Activated effector memory CD4-positive, alpha-beta T cell treated with anti-CD3 and anti-CD28 coated beads, Interleukin-2, amount 50 U/mL, for 16 hours (primary cell): ENCODE results near the gene POLR1A.
A peak's percentile ranks its signal among the peaks of the same experiment; 100 is the strongest.

Experiments used
- DNase-seq: peaks from one replicate; pipeline ENCODE4 v3.0.0-alpha.2; 2020

The POLR1A gene

DNA sequence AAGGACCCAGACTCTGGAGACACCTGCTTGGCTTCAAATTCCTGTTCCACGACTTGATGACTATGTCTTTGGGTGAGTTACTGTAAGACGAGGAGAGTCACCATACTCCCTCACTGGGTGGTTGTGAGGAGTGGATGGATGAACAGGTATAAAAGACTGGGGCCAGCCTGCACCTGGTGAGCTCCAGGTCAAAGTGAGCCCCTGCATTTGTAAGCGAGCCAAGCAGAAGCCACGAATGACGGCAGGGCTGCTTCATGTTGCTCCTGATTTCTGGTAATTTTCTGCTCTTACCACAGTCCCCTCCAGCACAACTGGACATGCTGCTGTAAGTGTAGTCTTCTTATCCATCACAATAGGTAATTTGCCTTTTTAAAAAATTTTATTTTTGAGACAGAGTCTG is 86.6 kb downstream of the POLR1A start:
- DNase-seq, result peak; percentile 33

DNA sequence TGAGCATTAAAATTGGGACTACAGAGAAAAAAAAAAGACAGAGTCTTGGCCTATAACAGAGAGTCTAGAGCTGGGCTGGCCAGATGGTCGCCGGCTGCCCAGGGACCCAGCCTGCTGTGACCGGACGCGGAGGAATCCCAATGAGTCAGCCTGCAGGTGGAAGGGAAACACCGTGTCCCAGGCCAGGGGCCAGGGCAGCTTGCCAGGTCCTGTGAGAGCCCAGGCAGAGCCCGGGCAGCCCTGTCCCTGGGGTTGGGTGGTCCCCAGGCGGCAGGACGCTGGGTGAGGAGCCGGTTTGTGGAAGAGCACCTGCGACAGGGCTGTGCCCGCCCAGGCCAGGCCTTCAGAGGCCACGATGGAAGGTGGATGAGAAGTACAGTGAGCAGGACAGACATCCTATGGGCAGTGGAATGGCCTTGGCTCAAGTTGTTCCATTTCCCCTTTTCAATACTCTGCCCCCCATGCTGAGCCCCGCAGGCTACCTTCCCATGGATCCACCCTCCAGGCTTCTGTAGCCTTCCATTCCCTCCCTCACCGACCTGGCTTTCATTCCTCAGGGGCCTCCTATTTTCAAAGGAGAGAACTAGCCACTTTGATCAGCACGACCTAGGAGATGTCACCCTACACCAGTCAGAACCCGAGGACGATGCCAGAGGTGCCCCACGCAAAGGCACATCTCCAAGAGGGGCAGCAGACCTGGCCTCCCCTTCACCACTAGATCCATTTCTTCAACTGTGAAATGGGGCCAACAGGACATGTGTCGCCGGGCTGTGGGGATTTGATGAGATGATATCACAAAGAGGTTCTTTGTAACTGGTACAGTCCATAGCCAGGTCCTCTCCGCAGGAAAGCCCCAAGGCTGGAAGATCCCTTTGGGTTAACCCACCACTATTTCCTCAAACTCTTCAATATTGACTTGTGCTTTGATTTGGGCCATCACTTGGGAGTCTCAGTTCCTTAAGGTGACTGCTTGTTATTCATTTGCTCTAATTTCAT is 87.5 kb downstream of the POLR1A start:
- peak; percentile 54 for DNase-seq

DNA sequence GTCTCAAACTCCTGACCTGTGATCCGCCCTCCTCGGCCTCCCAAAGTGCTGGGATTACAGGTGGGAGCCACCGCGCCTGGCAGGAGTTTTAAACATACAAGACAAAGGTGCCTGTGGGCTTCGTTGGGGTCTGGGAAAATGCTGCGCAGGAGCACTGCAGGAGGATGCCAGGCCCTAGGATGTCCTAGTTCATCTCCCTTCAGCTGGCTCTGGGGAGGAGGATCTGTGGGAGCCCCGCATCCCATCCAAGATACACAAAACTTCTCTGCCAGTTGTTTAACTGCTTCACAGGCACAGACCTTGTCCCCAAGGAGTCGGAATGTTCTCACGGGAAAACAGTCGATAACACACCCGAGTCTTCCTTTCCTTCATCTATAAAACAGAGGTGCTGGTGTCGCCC is 89.1 kb downstream of the POLR1A start:
- no peak for DNase-seq

DNA sequence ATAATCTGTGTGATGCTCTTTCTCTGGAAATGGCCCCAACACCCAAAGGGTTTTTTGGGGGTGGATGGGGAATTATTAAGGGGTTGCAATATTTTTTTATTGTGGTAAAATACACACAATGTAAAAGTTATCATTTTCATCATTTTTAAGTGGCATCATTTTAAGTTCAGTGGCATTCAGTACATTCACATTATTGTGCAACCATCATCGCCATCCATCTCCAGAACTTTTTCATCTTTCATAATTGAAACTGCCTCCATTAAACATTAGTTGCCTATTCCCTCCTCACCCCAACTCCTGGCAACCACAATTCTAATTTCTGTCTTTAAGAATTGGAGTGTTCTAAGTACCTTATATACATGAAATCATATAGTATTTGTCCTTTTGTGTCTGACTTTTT is 90.0 kb downstream of the POLR1A start:
- no peak for DNase-seq

DNA sequence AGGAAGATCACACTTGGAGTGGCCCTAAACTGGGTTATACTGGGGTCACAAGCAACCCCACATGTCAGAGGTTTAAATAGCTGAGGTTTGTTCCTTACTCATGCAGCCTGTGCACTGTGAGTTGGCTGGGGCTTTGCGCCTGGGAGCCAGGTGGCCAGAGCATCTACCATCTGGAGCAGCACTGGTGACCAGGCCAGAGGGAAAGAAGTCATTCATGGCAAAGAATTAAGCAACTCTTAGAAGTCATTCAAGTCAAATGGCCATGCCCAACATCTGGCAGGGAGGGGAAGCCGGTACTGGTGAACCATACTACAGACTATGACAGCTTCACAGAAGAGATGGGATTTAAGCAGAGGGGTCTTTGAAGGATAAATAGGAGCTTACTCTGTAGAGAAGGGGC is 90.7 kb downstream of the POLR1A start:
- DNase-seq, result peak; percentile 41

DNA sequence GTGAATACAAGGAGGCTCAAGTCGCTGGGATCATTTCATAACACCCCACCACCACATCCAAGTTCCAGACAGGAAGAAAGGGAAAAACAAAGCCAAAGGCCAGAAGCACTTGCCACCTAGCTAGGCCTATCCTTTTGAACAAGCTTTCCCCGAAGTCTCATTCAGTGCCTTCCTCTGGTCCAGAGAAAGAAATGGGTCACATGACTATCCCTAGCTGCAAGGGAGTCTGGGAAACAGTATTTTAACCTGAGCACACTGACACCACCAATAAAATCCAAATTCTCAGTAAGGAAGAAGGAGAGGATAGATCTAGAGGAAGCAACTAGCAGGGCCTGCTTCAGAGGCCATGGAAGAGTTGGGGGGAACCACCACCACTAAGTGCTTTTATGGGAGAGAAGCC is 91.2 kb downstream of the POLR1A start:
- no peak for DNase-seq

DNA sequence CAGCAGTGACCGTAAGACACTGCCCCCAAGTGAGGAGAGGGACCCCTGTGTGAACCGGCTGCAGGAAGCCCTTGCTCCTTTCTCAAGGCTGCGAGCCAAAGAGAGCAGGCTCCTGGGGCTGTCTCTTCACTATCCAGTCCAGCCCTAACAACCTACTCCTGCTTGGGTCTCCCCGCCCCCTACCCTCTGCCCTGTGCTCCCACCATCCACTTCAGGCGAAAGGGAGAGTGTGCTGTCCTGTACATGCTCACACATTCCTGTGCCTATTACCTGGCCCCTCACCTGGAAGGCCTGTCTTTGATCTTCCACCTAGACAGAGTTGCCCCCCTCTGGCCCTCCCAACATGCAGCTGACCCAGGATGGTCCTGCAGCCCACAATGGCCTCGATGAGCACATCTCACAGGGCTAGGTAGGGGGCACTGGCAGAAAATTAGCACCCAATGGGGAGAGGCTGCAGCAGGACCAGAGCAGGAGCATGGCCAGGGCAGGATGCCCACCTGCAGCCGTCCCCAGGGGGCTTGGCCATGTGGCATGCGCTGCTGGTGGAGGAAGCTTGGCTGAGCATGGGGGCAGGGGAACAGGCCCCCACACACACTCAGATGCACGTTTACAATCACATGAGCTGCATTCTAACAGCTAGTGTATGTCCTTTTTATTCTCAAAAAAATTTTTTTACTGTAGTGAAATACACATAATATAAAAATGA is 93.5 kb downstream of the POLR1A start:
- peak; percentile 52 for DNase-seq

DNA sequence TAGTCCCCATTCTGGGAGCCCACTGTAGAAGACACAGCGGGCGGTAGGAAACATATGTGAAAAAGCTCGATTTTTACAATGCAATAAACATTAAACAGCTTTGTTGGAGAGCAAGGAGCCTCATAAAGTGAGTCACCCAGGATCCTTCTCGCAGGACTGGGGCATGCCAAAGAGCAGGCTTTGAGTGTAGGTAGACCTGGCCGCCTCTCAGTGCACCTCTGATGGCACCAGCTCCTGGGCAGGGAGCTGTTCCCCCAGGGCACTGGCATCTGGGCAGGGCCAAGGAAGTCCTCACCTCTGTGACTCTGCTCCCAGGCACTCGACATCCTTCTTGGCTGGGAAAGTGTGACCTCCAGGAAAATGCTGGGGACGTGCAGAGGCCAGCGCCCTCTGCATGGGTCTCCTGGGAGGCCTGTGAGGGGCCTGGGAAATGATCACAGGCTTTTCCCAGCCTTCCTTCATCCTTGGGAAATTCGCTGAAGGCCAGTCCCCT is 94.2 kb downstream of the POLR1A start:
- no peak for DNase-seq

DNA sequence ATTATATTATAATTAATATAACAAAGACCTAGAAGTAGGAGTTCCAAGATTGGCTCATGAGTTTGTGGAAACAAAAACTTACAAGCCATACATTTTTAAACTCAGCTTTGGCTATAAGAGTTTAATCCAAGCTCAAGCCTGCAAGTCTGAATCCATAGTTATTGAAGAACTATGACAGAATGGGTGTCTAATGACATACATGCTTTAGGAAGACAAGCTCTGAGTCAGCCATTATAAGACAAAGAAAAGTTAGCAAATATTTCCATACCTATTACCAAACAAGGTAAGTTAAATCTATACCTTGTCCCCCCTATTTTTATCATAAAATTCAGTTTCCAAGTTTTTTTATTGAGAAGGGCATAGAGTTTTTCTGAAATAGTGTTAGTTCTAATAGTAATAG is 95.6 kb downstream of the POLR1A start:
- DNase-seq, result no peak

DNA sequence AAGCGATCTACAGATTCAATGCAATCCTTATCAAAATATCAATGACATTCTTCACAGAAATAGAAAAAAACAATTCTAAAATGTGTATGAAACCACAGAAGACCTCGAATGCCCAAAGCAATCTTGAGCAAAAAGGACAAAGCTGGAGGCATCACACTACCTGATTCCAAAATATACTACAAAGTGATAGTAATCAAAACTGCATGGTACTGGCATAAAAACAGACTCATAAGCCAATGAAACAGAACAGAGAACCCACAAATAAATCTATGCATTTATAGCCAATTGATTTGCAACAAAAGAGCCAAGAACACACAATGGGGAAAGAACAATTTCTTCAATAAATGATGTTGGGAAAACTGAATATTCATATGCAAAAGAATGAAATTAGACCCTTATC is 99.2 kb downstream of the POLR1A start:
- no peak for DNase-seq

DNA sequence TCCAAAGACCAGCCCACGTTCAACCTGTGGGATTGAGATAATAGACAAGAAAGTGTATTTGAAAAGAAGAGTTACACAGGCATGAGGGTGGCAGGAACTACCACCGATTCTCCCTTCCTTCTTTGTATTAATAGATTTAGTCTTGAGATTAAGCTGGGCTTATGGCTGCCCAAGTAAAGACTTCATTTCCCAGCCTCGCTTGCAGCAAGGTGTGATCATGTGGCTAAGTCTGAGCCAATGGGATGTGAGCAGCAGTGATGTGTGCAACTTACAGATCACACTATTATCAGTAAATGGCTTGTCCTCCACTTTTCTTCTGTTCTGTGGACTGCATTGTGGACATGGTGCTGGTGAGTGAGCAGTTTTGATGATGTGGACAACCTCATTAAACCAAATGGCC is 101.7 kb downstream of the POLR1A start:
- no peak for DNase-seq

DNA sequence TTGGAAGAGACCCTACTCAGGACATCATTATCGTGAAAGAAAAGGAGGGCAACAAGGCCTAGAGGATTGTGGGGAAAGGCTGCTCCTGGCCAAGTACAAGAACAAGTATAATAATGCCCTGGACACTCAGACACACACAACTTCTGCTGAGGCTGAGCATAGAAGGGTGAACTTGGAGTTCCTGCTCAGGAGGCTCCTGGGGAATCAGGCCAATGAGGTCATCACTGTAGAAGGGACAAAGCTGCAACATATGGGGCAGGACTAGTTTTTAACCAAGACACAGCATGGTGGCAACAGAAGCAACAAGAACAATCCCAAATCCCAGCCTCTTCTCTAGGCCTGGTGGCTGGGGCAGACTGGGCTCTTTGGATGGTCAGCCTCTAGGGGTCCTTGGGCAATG is 102.6 kb downstream of the POLR1A start:
- peak; percentile 24 for DNase-seq

DNA sequence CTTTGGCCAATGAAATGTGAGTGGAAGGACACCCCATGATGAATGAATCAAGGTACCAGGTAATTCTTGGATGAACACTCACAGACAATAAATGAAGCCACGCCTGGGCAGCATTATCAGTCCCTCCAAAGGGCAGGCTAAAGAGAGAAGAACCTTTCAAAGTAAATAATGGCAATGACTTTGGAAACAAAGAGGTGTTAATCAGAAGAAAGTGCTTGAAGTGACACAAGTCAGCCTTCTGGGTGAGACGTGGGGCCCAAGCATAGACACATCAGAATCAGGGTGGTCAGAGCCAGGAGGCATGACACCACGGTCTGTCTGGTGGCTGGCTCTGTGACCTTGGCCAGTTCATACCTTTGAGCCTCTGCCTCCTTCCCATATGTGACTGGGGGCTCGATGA is 103.3 kb downstream of the POLR1A start:
- peak; percentile 25 for DNase-seq

DNA sequence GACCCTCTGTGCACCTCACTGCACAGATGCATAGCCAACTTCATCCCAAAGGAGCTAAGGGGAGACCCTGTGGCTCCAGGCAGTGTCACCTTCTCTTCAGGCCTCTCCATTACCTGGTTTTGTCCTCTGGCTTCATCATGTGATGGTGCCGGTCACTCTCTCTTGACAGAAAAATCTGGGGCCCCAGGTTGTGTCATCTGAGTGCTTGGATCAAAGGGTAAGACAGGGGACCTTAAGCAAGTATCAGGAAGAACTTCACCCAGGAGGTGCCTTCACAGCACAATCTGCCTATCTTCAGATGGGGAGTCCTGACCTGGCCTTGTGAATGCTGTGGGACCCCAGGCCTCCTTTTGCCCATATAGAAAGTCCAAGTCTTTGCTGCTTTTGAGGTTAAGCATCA is 104.4 kb downstream of the POLR1A start:
- peak; percentile 25 for DNase-seq

DNA sequence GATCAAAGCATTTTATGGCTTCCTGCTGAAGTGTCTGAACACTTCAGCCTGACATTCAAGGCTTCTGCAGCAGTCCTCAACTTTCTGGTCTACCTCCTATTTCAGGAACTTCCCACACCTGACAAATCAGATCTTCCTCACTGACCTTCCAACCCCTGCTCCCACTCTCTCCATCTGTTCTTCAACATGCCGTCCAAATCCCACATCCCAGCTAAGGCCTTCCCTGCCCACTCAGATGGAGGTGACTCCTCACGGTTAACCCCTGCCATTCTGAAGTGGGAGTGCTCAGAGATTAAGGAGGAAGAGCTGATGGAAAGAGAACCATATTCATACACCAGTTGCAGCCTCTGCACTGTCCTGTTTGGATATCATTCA is 104.8 kb downstream of the POLR1A start:
- DNase-seq, result no peak

DNA sequence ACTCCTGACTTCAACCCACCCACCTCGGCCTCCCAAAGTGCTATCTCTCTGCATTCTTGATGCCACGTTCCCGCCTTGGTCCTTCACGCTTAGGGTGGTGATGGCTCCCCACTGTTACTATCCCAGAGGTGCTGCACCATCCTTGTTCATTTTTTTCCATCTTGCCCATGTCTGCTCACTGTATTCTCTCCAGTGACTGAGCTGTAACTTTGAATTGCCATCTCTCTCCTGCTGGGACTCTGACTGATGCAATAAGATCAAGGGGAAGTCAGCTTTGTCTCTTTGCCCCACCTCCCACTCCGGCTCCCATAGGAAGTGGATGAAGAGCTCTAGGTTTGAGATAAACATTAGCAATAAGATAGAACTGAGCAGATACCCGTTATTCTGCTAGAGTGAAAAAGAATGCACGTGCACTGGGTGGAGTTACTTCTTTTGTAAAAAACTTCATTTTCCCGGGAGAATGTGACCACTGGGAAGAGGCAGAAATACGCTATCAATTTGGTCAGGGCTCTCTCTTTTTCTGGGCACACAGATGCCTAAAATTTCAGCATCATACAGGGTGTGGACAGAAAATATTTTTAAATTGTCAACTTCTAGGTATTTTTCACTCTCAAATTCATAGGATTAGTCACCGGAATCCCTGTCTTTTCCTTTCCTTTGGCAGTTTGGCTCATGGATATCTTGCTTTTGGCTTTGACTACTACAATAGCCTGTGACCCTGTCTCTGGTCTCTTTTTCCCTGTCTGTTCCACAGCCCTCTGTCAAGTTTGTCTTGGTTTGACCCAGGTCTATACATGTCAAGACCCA is 105.4 kb downstream of the POLR1A start:
- DNase-seq, result no peak

DNA sequence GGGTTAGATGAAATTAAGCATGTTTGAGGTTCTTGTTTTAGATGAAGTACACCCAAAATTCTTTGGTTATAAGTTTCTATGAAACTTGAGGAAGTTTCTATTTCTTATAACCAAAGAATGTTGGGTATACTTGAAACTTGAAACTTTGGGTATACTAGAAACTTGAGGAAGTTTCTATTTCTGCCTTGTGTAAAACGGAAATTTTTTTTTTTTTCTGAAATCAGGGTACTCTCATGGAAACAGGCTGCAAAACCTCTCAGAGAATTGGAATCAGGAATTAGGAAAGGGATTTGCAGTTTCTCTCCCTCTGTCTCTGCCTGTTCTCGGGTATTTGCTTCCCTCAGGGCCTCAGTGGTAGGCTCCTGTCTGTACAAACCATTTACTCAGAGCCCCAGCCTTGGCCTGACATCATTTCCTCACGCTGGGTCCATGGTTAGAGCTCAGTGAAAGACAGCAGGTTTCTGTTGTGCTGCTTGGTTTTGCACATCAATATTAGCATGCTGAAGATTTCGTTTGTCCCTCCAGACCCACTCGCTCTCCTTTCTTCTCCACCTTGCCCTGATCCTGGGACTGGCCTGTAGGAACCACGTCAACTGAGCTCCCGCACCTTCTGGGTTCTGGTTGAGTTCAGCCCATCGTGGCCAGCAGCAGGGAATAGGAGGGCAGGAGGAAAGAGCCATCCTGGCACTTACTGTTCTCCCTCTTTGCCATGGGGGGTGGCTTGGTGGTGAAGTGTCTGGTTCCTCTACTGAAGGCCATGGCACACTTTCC is 106.4 kb downstream of the POLR1A start:
- peak; percentile 64 for DNase-seq

DNA sequence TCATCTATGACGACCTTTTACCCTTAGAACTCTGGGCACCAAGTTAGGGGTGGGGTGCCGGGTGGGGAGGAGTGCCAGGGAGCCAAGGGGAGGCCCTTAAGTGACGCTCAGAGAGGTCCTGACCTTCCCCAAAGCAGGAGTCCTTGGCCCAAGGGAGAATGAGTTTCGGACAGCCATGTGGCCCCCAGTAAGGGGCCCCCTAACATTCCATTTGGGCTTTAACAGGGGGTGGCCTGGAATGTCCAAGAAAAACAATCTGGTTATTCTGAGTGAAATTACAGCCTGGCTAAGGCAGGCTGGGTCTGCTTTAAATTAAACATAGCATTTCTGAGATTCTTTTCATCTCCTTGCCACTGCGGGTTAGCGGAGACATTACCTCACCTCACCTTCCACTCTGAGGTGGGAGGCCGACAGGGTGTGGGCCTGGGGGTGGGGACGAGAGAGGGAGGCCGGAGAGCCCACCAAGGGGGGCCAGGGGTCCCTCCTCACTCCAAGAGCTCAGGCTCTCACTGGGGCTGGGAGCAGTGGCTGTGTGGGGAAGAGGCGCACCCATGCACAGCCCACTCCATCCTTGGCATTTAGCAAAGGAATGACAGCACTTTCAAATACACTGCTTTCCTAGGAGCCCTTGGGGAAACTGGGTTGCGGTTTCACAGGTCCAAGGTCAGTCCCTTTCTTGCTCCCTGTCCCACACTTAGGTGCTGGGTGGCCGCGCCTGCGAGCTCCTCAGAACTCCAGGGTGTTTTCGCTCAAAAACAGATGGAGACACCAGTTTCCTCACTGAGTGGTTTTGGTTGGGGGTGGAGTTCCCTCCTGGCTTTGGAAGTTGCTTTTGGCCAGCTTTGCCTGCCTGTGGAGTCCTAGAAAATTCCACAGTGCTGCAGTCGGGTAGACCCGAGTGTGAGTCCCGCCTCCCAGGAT is 107.4 kb downstream of the POLR1A start:
- DNase-seq, result peak; percentile 56

DNA sequence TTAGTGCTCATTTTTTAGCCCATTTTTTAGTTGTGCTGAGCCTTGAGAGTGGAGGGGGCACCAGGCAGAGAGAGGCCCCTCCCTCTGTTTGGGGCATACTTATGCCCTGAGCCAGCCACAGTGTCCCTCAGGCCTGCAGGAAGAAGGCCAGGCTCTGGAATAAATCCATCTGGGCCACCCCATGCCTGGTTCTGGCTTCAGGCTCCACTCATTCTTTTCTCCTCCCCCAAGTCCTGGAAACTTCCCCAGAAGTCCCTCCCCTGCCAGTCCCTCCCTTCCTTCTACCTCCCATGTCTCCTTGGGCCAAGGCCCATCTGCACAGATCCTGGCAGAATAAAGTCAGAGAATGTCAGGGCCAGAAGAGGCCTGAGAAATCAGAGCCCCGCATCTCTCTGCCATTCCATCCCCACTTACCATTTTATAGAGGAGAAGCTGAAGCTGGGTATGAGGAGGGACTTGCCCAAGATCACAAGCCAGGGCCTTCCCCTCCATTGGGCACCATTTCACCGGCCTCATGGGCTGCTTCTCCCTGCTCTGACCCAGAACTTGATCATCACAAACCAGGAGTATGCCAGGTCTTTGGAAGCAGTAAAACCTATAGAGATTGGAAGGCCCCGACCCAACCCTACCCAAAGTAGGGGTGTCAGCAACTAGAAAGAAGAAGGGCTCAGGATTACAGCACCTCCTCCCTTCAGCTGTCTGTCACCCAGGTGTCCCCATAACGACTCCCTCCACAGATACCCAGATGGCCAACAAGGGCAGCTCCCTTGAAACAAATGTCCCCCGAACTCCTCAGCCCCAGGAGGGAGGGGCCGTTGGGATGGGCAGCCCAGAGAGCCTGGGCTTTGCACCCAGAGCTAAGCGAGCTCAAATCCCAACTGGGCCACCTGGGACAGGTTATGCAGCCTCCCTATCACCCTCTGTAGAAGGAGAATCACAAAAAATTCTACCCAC is 108.4 kb downstream of the POLR1A start:
- peak; percentile 41 for DNase-seq

DNA sequence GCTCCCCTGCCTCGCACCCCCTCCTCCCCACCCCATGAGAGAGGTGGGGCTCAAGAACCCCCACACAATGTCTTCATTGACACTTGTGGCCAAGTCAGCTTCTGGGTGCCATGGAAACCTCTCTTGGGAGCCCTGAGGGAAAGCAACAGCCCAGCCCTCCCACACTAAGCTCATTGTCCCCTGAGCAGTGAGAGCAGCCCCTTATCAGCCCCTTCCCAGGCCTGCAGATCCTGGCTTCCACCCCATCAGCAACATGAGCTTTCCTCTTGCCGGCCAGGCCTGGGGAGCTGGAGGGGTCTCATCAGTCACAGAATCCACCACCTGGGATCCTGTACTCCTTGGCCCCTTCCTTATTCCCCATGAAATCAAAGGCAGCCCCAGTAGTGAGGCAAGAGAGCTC is 109.1 kb downstream of the POLR1A start:
- peak; percentile 39 for DNase-seq
